A204.1 (cell line): ENCODE data around the gene CDX1.

ENCODE experiments used
- FAIRE-seq: peaks from 2 replicates; lab custom pipeline; 2012; peaks lifted over from hg19 to GRCh38; lab: Jason Lieb, UNC

Gene CDX1

GRCh38 chr5:150163547-150164059 lies 3.0 kb upstream of the CDX1 start:
- FAIRE-seq: no peak

- no peak for FAIRE-seq
Measured at GRCh38 chr5:150164211-150164980, 2.2 kb upstream of the CDX1 start.

- no peak for FAIRE-seq
Measured at GRCh38 chr5:150166037-150166649, 435 bp upstream of the CDX1 start.

GRCh38 chr5:150167512-150167850 lies 903 bp downstream of the CDX1 start:
- FAIRE-seq: no peak

DNA sequence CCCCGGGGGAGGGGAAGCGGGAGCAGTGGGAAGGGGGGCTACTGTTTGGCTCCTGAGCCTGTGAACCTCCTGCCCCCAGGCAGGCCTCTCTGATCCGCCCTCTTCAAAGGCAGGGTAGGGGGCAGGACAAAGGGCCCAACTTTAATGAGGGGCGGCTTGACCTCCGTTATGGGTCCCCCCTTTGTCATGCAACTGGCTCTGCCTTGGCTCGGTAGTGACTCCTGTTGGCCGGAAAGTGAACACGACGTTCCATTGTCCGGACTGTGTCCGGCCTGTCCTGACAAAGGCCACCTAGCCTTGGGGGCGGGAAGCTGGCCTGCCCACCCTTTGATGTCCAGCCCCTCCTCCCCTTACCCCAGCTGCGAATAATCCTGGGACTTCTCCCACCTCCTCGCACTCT lies 1.3 kb downstream of the CDX1 start:
- no peak for FAIRE-seq

- FAIRE-seq: no peak
Measured at GRCh38 chr5:150168864-150169263, 2.3 kb downstream of the CDX1 start.

- FAIRE-seq: no peak
Measured at GRCh38 chr5:150172145-150172544, 5.6 kb downstream of the CDX1 start.

- FAIRE-seq: no peak
Measured at GRCh38 chr5:150172556-150172955, 6.0 kb downstream of the CDX1 start.

- FAIRE-seq: no peak
Measured at GRCh38 chr5:150173161-150173560, 6.6 kb downstream of the CDX1 start.

GRCh38 chr5:150174285-150174684 lies 7.7 kb downstream of the CDX1 start:
- no peak for FAIRE-seq

DNA sequence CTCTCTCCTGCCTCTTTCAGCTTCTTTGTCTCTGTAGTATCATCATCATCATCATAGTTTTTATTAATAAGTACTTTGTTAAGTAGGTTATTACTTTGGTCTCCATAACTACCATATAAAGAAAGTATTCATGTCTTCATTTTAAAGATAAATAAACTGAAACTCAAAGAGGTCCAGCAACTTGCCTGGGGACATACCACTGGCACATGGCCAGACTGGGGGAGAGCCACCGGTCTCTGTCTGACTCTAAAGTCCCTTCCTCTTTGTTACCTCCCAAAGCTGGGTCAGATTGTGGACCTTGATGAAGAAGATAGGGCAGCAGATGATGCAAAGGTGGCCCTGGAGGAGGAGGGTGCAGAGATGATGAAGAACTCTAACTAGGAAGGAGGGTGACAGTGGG lies 8.5 kb downstream of the CDX1 start:
- FAIRE-seq: no peak

DNA sequence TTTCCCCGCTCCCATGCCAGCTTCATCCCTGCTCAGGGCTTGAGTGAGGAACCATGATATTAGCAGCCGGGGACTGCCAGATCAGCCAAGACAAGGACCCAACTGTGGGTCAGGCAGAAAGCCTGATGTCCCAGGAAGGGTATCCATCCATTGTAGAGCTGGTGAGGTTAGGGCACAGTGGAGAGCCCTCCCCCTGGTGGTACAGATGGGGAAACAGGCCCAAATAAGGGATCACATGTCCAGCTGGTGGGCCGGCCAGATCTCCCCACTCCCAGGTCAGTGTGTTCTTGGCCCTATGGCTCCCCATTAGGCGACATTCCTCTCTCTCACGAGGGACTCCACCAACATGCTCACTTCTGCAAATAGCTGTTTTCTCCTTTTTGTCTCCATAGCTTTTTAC lies 9.0 kb downstream of the CDX1 start:
- no peak for FAIRE-seq

DNA sequence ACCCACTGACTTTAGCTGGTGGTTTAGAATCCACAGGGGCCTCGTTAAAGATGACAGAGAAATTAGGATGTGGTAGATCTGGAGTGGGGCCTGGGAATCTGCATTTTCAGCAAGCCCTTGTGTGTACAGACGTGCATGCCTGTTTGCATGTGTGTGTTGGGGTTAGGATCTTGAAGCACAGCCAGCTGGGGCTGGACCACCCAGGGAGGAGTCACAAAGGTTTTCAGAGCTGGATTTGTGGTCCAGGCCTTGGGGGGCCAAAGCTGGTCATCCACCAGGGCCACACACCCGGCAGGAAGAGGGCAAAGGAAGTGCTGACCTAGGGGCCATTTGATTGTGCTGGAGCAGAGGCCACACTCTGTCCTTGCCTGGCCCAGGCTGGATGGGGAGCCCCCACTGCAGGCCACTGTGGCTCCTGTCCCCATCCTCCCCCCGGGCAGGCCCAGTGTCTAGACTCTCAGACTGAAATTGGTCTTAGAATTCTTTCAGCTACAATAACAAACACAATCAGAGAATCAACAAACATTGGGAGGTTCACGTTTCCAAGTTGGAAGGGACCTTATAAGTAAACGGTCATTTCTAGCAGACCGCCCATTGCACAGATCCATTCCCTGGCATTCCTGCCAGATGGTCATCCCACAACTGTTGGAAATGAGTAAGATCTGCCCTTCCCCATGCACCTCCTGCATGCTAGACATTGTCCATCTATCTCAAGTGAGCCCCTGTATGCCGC lies 10.3 kb downstream of the CDX1 start:
- FAIRE-seq: no peak

DNA sequence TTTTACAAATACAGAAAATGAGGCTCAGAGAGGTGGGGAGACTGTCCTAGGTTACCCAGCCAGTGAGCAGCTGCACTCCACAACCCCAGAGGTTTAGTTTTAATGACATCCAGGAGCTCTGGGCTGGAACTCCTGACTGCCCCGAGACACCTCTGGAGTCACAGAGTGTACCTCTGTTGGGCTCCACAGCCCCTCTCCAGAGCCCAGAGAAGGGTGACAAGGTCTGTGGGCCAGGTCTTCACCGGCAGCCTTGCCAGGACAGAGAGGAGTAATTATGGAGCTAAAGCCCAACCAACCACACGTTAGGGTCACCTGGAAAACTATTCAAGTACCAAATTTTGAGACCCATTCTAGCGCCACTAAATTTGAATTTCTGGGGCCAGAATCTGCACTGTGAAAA lies 11.1 kb downstream of the CDX1 start:
- FAIRE-seq: no peak

GRCh38 chr5:150178262-150178661 lies 11.7 kb downstream of the CDX1 start:
- no peak for FAIRE-seq

DNA sequence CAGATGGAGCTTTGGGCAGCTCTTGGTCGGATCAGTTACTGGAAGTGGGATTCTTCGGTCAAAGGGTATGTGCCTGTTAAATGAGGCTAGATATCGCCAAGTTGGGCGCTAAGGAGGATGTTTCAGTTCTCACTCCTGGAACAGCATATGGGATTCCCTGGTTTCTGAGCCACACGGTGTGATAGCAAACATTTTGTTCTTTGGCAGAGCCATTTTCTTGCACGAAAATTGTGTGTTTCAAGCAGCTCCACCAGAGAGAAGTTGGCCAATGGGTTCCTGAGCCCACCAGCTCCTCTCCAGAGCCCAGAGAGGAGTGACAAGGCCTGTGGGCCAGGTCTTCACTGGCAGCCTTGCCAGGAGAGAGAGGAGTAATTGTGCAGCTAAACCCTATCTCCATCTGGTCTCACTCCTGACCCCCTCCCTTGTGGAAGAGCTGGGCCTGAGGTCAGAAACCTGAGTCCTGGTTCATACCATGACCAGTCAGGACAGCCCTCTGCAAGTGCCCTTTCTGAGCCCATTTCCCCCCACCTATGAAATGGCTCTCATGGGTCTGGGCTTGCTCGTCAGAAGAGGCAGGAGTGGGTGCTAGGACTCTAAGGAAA lies 12.5 kb downstream of the CDX1 start:
- FAIRE-seq: no peak

DNA sequence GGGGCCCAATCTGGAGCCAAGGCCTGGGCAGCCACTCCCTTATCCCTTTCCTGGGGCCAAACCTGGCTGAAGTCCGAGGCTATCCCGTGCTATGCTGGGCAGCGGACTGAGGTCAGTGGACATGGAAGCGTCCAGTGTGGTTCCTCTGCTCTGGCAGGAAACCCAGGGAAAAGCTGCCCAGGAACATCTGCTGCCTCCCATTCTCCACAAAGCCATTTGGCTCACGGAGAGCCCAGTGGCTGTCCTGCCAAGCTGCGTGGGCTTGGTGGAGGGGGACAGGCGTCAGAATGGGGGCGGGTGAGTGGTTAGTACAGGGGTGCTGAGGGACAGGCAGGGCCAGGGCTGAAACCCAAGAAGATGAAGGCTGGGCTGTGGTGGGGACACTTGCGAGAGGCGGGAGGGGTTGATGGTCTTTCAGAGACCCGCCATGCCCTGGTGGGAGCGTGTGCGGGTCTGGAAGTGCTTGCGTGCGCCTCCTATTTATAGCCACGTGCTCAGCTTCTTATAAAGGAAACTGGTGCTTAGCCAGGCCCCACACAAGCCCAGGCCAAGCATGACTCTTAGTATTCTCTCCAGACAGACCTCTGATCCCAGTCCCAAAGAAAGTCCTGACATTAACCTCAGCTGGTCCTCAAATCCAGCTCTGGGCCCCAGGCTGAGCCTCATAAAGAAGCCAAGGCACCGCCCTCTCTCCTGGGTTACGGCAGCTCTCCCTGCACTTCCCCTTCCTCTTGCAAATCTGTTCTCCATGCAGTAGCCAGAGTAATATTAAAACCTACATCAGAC lies 13.9 kb downstream of the CDX1 start:
- FAIRE-seq: no peak

DNA sequence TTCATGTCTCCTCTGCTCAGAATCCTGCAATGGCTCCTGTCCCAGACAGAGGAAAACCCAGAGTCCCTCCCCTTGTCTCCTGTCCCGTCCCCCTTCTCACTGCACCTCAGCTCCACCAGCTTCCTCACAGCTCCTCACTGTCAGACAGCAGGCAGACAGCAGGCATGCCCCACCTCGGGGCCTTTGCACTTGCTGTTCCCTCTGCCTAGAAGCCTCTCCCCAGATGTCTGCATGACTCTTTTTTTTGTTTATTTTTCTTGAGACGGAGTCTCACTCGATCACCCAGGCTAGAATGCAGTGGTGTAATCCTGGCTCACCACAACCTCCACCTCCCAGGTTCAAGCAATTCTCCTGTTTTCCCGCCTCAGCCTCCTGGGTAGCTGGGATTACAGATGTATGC lies 14.4 kb downstream of the CDX1 start:
- FAIRE-seq: no peak

DNA sequence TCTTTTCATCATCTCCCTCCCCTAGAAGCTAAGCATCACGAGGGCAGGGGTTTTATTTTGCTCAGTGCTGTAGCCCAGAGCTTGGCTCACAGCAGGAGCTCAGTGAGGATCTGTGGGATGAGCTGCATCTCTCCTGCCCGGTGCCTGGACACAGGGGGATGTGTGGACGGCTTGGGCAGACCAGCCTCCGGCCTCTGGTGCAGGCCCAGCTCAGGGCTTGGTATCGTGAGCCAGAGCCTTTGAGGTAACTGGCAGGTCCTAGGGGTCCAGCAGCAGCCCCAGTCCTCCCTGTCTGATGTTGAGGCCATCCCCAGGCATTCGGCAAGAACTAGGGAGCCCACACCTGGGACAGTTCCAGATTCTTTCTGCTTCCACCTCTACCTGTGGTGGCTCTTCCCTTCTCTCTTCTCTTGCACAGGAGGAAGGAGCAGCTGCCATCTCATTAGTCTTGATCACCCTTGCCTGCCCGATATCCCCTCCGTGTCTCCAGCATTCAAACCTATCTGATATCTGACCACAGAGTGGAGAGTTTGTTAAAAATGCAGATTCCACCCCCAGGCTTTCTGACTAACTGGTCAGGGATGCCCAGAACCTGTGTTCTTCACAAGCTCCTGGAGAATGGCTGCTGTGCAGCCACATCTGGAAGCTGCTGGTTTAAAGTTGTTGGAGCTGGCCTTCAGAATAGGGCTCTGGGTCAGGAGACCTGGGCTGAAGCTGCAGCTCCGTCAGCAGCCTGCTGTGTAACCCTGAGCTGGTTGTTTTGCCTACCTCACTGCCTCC lies 15.4 kb downstream of the CDX1 start:
- no peak for FAIRE-seq

DNA sequence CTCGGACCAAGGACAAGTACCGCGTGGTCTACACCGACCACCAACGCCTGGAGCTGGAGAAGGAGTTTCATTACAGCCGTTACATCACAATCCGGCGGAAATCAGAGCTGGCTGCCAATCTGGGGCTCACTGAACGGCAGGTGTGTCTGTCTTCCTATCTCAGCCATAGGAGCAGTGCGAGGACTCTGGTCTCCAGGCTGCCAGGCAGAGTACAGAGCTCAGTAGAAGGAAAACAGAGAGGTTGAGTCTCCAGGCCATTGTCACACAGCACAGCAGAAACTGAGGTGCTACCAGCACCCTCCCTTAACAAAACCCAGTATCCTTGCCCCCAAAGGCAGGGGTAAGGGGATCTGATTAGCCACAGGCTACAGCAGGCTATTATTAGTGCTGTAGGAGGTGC lies 16.2 kb downstream of the CDX1 start:
- no peak for FAIRE-seq

GRCh38 chr5:150183436-150183835 lies 16.9 kb downstream of the CDX1 start:
- no peak for FAIRE-seq
